SK-N-SH (cell line): Measurements from ENCODE around the gene SYT6. TPM values are rescaled to one million over a fixed set of nuclear protein-coding genes. Genes with fewer than 3 reads are reported as not detected.

Experiments used
- CTCF ChIA-PET: fragments of 300-600, 350-600 bp; formaldehyde crosslinking; extraction: SDS; loops from one replicate; lab custom pipeline; 2021; lab: Yijun Ruan, JAX
- POLR2A ChIA-PET: fragments of 350-600 bp; sonication (Branson Sonifier 250); formaldehyde crosslinking; extraction: SDS; loops from one replicate; lab custom pipeline; 2020; ENCODE audit warnings: antibody characterized with exemption, inconsistent platforms; lab: Yijun Ruan, JAX
- DNase-seq: peaks from one replicate; pipeline ENCODE4 v3.0.0; 2012
- H2AFZ ChIP-seq: fragments of 200-600 bp; sonication (generic); 2 replicates; pipeline ENCODE4 v1.8.1; 2016; ENCODE audit warnings: antibody characterized with exemption, mild to moderate bottlenecking, low read depth
- H3F3A ChIP-seq: fragments of 200-600 bp; sonication (generic); replicated peaks from 2 replicates; pipeline ENCODE3; 2016; ENCODE audit warnings: antibody characterized with exemption, mild to moderate bottlenecking; ENCODE audit not compliant: insufficient read depth
- H3K27ac ChIP-seq, 2 experiments: fragments of 200-500 bp in 1 of 2; fragments of 200-600 bp in 1 of 2; sonication (Bioruptor generic) in 1 of 2; sonication (generic), shearing (Covaris generic) in 1 of 2; 2 replicates each; pipeline versions ENCODE4 v1.5.1 to v1.6.1; 2014 to 2016; ENCODE audit warnings: low read depth in 2 of 2, inconsistent platforms in 1 of 2, low read length in 1 of 2, mild to moderate bottlenecking in 1 of 2, mixed read lengths in 1 of 2
- H3K27me3 ChIP-seq: fragments of 200-600 bp; sonication (generic), shearing (Covaris generic); 2 replicates; pipeline ENCODE4 v1.6.1; 2016; ENCODE audit warnings: mixed run types; ENCODE audit not compliant: insufficient read depth
- H3K36me3 ChIP-seq, 2 experiments: fragments of 200-500 bp in 1 of 2; fragments of 200-600 bp in 1 of 2; sonication (Bioruptor generic) in 1 of 2; sonication (generic) in 1 of 2; replicated peaks in 1 of 2; 2 replicates each; pipeline versions ENCODE3 to v1.5.1; 2014 to 2016; ENCODE audit warnings: low read length in 1 of 2, mild to moderate bottlenecking in 1 of 2; ENCODE audit not compliant: insufficient read depth in 2 of 2, control insufficient read depth in 1 of 2
- H3K4me1 ChIP-seq, 2 experiments: fragments of 200-500 bp in 1 of 2; fragments of 200-600 bp in 1 of 2; sonication (Bioruptor generic) in 1 of 2; sonication (generic), shearing (Covaris generic) in 1 of 2; 2 replicates each; pipeline versions ENCODE4 v1.5.1 to v1.6.1; 2014 to 2016; ENCODE audit warnings: low read depth in 1 of 2, low read length in 1 of 2, mixed run types in 1 of 2; ENCODE audit not compliant: insufficient read depth in 2 of 2, control insufficient read depth in 1 of 2
- H3K4me2 ChIP-seq: fragments of 200-600 bp; sonication (generic), shearing (Covaris generic); 2 replicates; pipeline ENCODE4 v1.6.1; 2017; ENCODE audit warnings: mixed run types
- H3K4me3 ChIP-seq, 2 experiments: fragments of 200-500 bp in 1 of 2; fragments of 200-600 bp in 1 of 2; sonication (Bioruptor generic) in 1 of 2; sonication (generic), shearing (Covaris generic) in 1 of 2; 2 replicates each; pipeline versions ENCODE4 v1.5.1 to v1.8.1; 2014 to 2016; ENCODE audit warnings: low read depth in 2 of 2, inconsistent platforms in 1 of 2, low read length in 1 of 2, mild to moderate bottlenecking in 1 of 2, mixed read lengths in 1 of 2, moderate library complexity in 1 of 2
- H3K79me2 ChIP-seq: fragments of 200-600 bp; sonication (generic); 2 replicates; pipeline ENCODE4 v1.8.1; 2017; ENCODE audit warnings: mild to moderate bottlenecking; ENCODE audit not compliant: insufficient read depth
- H3K9ac ChIP-seq: fragments of 200-600 bp; sonication (generic); 2 replicates; pipeline ENCODE4 v1.6.1; 2017; ENCODE audit warnings: mixed run types
- H3K9me2 ChIP-seq: fragments of 200-600 bp; sonication (generic); 2 replicates; pipeline ENCODE4 v1.6.1; 2017; ENCODE audit warnings: mixed run types
- H3K9me3 ChIP-seq: fragments of 200-600 bp; sonication (generic); 2 replicates; pipeline ENCODE4 v1.6.1; 2017; ENCODE audit warnings: mixed run types, mild to moderate bottlenecking, moderate library complexity
- H4K20me1 ChIP-seq: fragments of 200-600 bp; sonication (generic); 2 replicates; pipeline ENCODE4 v1.6.1; 2017; ENCODE audit warnings: mild to moderate bottlenecking, mixed run types; ENCODE audit not compliant: insufficient read depth
- CHD2 ChIP-seq: fragments of 150-350 bp; IDR thresholded peaks from 2 replicates; pipeline ENCODE4 v1.6.1; 2018; ENCODE audit warnings: low read length; ENCODE audit not compliant: partially characterized antibody
- CTCF ChIP-seq: fragments of 200-600 bp; sonication (generic); IDR thresholded peaks from 2 replicates; pipeline ENCODE4 v1.6.1; 2017; ENCODE audit warnings: antibody characterized with exemption, mild to moderate bottlenecking, moderate library complexity
- EZH2phosphoT487 ChIP-seq: fragments of 200-600 bp; sonication (generic); IDR thresholded peaks from 2 replicates; pipeline ENCODE4 v1.6.1; 2017; ENCODE audit warnings: low read depth, mixed run types, mild to moderate bottlenecking, antibody characterized with exemption, moderate library complexity, borderline replicate concordance
- FOSL2 ChIP-seq: IDR thresholded peaks from 2 replicates; pipeline ENCODE4 v1.4.0; 2012; ENCODE audit warnings: low read depth, mild to moderate bottlenecking, moderate library complexity, borderline replicate concordance
- GABPA ChIP-seq: IDR thresholded peaks from 2 replicates; pipeline ENCODE4 v1.4.0; 2012; ENCODE audit warnings: low read depth, mild to moderate bottlenecking
- IRF3 ChIP-seq: fragments of 150-350 bp; IDR thresholded peaks from 2 replicates; pipeline ENCODE4 v1.6.1; 2016; ENCODE audit warnings: mild to moderate bottlenecking, low read depth, low read length
- MEF2A ChIP-seq: IDR thresholded peaks from 2 replicates; pipeline ENCODE4 v1.4.0; 2012; ENCODE audit warnings: low read depth, borderline replicate concordance
- PBX3 ChIP-seq: IDR thresholded peaks from 2 replicates; pipeline ENCODE4; 2012
- REST ChIP-seq: IDR thresholded peaks from 2 replicates; pipeline ENCODE4 v1.6.1; 2012; ENCODE audit warnings: mild to moderate bottlenecking, low read depth, low read length, moderate library complexity
- SIN3A ChIP-seq: IDR thresholded peaks from 2 replicates; pipeline ENCODE4 v1.6.1; 2012; ENCODE audit warnings: low read depth, mild to moderate bottlenecking, low read length, moderate library complexity, borderline replicate concordance
- SMC3 ChIP-seq: IDR thresholded peaks from 2 replicates; pipeline ENCODE4 v1.6.1; 2012; ENCODE audit warnings: low read depth, low read length, improper control_type of control experiment
- TAF1 ChIP-seq: IDR thresholded peaks from 2 replicates; pipeline ENCODE4 v1.6.1; 2012; ENCODE audit warnings: low read depth, mild to moderate bottlenecking, low read length, moderate library complexity, borderline replicate concordance
- WGBS: methylation state at CpG from one replicate; pipeline ENCODE4 v1.1.6; 2017; ENCODE audit warnings: low lambda C conversion rate; 5-methylcytosine and 5-hydroxymethylcytosine counted together
- polyA plus RNA-seq, 3 experiments: library from polyadenylated mRNA; depleted of rRNA; stranded (reverse); fragments of >200 nt; gene quantifications; 2 replicates each; pipeline ENCODE4 v1.2.3, GENCODE V29; 2012

SYT6 gene
- polyA plus RNA-seq, 1 of the 3 experiments (the other 2 are of a cell fraction), result not detected

- no peaks in the 10 kb centered on the region for H3K9me2 ChIP-seq
- WGBS, result 20% methylated on average over 2 of the region's 5 CpGs
- H3K9ac ChIP-seq, result no peak overlapping the region
- H3K79me2 ChIP-seq, result no peaks in the 10 kb centered on the region
- POLR2A ChIA-PET, result no interaction called here
- no peak for DNase-seq
- H3K27me3 ChIP-seq, result no peaks in the 10 kb centered on the region; the same call in 1 of the 2 replicates
- peaks cover 0 to 9% of the 10 kb centered on the region in 2 experiments; a peak in 1 of 4 replicates for H3K4me1 ChIP-seq
- no peaks in the 10 kb centered on the region for H4K20me1 ChIP-seq
- H2AFZ ChIP-seq, result no peak overlapping the region
- H3K27ac ChIP-seq, result no peak overlapping the region
- TF ChIP-seq TAF1, result no peak
- no peak for TF ChIP-seq GABPA
- no peak for TF ChIP-seq EZH2phosphoT487
- TF ChIP-seq CTCF, result no peak
- TF ChIP-seq REST, result no peak
- TF ChIP-seq PBX3, result no peak
- no peak for TF ChIP-seq IRF3
- no peak for TF ChIP-seq SMC3
- TF ChIP-seq CHD2, result no peak
- no peak for TF ChIP-seq FOSL2
- TF ChIP-seq SIN3A, result no peak
- TF ChIP-seq MEF2A, result no peak
- H3K4me3 ChIP-seq, result no peak overlapping the region
- no peaks in the 10 kb centered on the region for H3K9me3 ChIP-seq
- no peak overlapping the region for H3K4me2 ChIP-seq
- CTCF ChIA-PET, result no interaction called here
- no peaks in the 10 kb centered on the region for H3K36me3 ChIP-seq
- no peaks in the 10 kb centered on the region for H3F3A ChIP-seq
Observed at GRCh38 chr1:114192328-114192727, 38.7 kb upstream of the SYT6 start.
